ENCODE data around the gene TRNT1.

TRNT1 gene

DNA sequence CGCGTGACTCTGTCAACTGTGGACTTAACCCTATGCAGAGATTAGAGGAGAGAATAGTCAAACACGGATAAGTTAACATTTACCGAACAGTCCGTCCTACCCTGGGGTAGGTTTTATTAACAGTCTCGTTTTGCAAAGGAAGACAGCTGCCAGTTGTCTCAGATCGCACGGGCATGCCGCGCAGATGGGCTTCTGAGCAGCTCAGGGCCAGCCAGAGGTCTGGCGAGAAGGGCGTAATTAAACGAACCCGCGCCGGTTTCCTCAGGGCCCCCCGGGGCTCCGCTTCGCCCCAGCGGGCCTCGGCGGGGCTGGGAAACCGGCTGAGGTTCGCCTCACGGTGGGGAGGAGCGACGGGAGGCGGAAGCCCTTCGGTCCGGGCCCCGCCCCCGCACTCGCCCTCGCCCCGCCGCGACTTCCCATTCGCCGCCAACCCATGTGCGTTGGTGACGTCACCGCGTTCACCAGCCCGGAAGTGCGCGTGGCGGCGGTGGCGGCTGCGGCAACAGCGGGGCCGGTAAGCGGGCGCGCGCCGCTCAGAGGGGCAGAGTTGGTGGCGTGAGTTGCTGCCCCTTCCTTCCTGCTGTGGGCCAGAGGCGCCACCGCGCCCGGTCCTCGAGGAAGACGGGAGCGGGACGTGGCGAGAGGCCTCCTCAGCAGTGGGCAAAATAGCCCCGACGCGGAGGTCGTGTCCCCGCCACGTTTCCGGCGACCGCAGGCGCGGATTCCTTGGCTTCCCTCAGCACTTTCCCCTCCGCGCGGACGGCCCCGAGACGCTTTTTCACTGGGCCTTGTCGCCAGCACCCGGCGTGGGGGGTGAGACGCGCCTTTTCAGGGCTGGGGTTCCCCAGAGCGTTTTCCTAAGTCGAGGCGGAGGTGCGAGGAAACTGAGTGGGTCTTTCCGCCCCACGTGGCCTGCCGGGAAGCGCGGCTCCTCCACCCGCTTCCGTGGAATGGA, at the start of gene TRNT1:
TSS of gene TRNT1 (plus strand) at position 464 of the 955 bp plus-strand sequence. CDS start 2,101 bp downstream, outside the sequence.
- Histone ChIP-seq H3K4me3 (peak within 1 kb of the TSS; percentile 93), H3K9me3 (no peaks in the 10 kb centered on the region), H3K36me3 (replicated peaks) (peaks cover 28% of the 10 kb centered on the region), H3K27me3 (ENCODE audit: low read depth) (no peaks in the 10 kb centered on the region), H3K4me1 (no peaks in the 10 kb centered on the region; the same call in 1 of the 2 replicates)
- DNase-seq (ENCODE audit: low spot score in 2 of 2) = peak; percentile 84 to 96
- in situ Hi-C loops (cut with MboI; ENCODE audit: low sequenced_read_pairs) = no loop called here

DNA sequence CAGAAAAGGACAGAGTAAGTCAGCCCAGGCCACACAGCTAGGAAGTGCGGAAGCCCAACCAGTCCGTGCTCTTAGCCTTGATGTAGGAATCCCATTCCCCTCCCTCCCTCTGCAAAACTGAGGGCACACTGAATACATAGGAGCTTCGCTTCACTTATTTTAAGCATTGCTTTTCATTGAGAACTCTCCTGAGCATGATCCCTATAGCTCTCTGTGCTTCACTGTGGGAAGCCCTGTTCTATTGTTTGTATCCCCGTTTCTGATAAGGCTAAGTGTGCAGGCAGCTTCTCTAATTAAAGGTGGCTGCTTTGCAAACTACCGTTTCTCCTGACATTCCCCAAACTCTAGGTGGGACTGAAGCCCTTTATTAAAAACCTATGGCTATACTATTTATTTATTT, 46.4 kb upstream of the TRNT1 start:
- Histone ChIP-seq H3K4me3 (no peak overlapping the region), H3K27me3 (ENCODE audit: low read depth) (no peaks in the 10 kb centered on the region), H3K36me3 (replicated peaks) (no peaks in the 10 kb centered on the region), H3K9me3 (no peaks in the 10 kb centered on the region), H3K4me1 (no peaks in the 10 kb centered on the region)
- DNase-seq (ENCODE audit: low spot score in 2 of 2) = no peak
- in situ Hi-C loops (cut with MboI; ENCODE audit: low sequenced_read_pairs) = no loop called here

GRCh38 chr3:3081381-3082233, 45.1 kb upstream of the TRNT1 start:
- in situ Hi-C loops (cut with MboI; ENCODE audit: low sequenced_read_pairs) = no loop called here
- no peak for DNase-seq (ENCODE audit: low spot score in 2 of 2)
- Histone ChIP-seq H3K9me3 (no peaks in the 10 kb centered on the region), H3K27me3 (ENCODE audit: low read depth) (no peaks in the 10 kb centered on the region), H3K4me3 (no peak overlapping the region), H3K4me1 (no peaks in the 10 kb centered on the region), H3K36me3 (replicated peaks) (no peaks in the 10 kb centered on the region)

DNA sequence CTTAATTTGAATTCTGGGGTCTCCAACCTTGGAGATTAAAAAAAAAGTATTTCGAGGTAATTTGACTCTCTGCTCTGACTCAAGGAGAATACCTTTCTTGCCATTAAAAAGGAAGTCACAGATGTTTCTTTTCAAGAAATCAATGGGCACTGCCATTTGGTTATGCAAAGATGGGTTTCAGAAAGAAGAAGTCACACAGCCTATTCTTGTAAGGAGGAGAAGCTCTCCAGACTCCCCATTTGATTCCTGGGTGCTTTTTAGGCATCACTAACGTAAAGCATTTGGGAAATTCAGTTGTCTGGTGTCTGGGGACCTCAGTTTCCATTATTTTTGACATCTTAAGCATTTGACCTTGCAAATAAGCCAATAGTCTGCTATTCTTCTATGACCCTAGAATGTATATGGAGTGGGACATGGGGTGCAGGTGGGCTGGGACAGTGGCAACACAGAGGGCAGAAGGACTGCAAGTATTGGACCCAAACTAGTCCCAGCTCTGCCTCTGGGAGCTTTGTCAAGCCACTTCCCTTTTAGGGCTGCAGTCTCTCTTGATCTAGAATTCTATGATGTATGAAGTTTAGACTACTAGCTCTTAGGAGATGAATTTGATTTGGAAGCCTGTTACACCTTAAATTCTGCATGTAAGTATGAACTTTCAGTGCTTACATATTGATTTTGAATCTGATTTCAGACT, 44.4 kb upstream of the TRNT1 start:
- Histone ChIP-seq H3K27me3 (ENCODE audit: low read depth) (no peaks in the 10 kb centered on the region), H3K4me3 (no peak overlapping the region), H3K4me1 (no peaks in the 10 kb centered on the region), H3K9me3 (no peaks in the 10 kb centered on the region), H3K36me3 (replicated peaks) (no peaks in the 10 kb centered on the region)
- DNase-seq (ENCODE audit: low spot score in 2 of 2) = no peak
- in situ Hi-C loops (cut with MboI; ENCODE audit: low sequenced_read_pairs) = no loop called here

GRCh38 chr3:3084890-3085289, 41.9 kb upstream of the TRNT1 start:
- Histone ChIP-seq H3K4me3 (no peak overlapping the region), H3K27me3 (ENCODE audit: low read depth) (no peaks in the 10 kb centered on the region), H3K4me1 (no peaks in the 10 kb centered on the region), H3K9me3 (no peaks in the 10 kb centered on the region), H3K36me3 (replicated peaks) (no peaks in the 10 kb centered on the region)
- in situ Hi-C loops (cut with MboI; ENCODE audit: low sequenced_read_pairs) = no loop called here
- no peak for DNase-seq (ENCODE audit: low spot score in 2 of 2)

GRCh38 chr3:3085782-3086181, 41.0 kb upstream of the TRNT1 start:
- in situ Hi-C loops (cut with MboI; ENCODE audit: low sequenced_read_pairs) = no loop called here
- H3K27me3 ChIP-seq (ENCODE audit: low read depth) = no peaks in the 10 kb centered on the region
- H3K4me1 ChIP-seq = no peaks in the 10 kb centered on the region
- no peak overlapping the region for H3K4me3 ChIP-seq
- no peaks in the 10 kb centered on the region for H3K36me3 ChIP-seq (replicated peaks)
- DNase-seq (ENCODE audit: low spot score in 2 of 2) = no peak
- H3K9me3 ChIP-seq = no peaks in the 10 kb centered on the region

GRCh38 chr3:3086239-3086638, 40.5 kb upstream of the TRNT1 start:
- Histone ChIP-seq H3K4me3 (no peak overlapping the region), H3K27me3 (ENCODE audit: low read depth) (no peaks in the 10 kb centered on the region), H3K9me3 (no peaks in the 10 kb centered on the region), H3K4me1 (no peaks in the 10 kb centered on the region), H3K36me3 (replicated peaks) (no peaks in the 10 kb centered on the region)
- in situ Hi-C loops (cut with MboI; ENCODE audit: low sequenced_read_pairs) = no loop called here
- no peak for DNase-seq (ENCODE audit: low spot score in 2 of 2)

GRCh38 chr3:3087279-3087678, 39.5 kb upstream of the TRNT1 start:
- Histone ChIP-seq H3K36me3 (replicated peaks) (no peaks in the 10 kb centered on the region), H3K9me3 (no peaks in the 10 kb centered on the region), H3K4me1 (no peaks in the 10 kb centered on the region), H3K27me3 (ENCODE audit: low read depth) (no peaks in the 10 kb centered on the region), H3K4me3 (no peak overlapping the region)
- in situ Hi-C loops (cut with MboI; ENCODE audit: low sequenced_read_pairs) = no loop called here
- no peak for DNase-seq (ENCODE audit: low spot score in 2 of 2)

DNA sequence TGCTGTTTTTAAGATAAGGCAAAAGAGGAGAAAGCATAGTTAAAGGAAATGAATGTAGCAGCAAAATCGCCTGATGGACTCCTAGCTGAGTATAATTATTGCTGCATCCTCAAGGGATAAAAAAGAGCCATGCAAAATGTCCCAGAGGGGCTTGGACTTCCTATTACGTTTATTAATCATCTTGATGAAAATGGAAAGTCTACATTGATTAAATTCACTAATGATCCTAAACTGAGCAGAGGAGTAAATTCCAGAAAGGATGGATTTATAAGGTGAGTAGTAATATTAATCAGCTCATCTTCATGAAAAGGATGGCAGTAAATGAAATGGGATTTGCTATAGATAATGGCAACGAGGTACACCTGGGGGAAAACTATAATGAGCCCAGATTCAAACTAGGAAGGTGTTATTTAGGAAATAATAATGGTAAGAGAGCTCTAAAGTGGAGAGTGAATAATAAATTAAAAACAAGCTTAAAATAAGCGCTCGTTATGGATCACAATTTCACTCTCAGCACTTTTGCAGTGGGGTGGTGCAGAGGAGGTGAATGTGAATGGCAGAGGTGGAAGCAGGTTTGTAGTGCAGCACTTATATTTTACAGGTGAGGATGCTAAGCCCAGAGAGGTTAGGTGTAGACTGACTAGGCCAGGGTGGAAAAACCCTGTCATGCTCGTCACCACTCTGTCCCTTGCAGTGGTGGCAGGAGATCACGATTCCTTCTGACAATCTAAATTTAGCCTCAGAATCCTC, 38.8 kb upstream of the TRNT1 start:
- no peak for DNase-seq (ENCODE audit: low spot score in 2 of 2)
- H3K27me3 ChIP-seq (ENCODE audit: low read depth) = no peaks in the 10 kb centered on the region
- H3K4me3 ChIP-seq = no peak overlapping the region
- no peaks in the 10 kb centered on the region for H3K9me3 ChIP-seq
- no peaks in the 10 kb centered on the region for H3K4me1 ChIP-seq
- in situ Hi-C loops (cut with MboI; ENCODE audit: low sequenced_read_pairs) = no loop called here
- no peaks in the 10 kb centered on the region for H3K36me3 ChIP-seq (replicated peaks)

DNA sequence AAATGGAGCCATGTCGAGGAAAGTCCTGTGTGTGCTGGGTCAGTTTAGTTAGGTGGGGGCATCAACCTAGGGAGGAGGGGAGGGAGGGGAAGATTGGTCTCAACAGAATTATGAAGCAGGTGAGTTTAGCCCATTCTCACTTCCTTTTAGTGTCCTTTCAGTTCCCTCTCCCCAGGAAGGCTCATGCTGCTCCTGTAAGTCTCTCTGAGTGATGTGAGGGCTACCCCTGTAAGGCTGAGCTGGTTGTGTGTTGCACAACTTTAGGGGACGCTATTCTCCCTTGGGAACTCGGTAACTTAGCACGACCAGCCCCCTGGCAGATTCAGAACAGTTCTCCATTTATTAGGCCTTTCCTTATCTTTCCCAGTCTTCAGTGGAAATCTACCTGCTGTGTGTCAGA, 37.7 kb upstream of the TRNT1 start:
- Histone ChIP-seq H3K36me3 (replicated peaks) (no peaks in the 10 kb centered on the region), H3K9me3 (no peaks in the 10 kb centered on the region), H3K27me3 (ENCODE audit: low read depth) (no peaks in the 10 kb centered on the region), H3K4me3 (no peak overlapping the region), H3K4me1 (no peaks in the 10 kb centered on the region)
- no peak for DNase-seq (ENCODE audit: low spot score in 2 of 2)
- in situ Hi-C loops (cut with MboI; ENCODE audit: low sequenced_read_pairs) = no loop called here

DNA sequence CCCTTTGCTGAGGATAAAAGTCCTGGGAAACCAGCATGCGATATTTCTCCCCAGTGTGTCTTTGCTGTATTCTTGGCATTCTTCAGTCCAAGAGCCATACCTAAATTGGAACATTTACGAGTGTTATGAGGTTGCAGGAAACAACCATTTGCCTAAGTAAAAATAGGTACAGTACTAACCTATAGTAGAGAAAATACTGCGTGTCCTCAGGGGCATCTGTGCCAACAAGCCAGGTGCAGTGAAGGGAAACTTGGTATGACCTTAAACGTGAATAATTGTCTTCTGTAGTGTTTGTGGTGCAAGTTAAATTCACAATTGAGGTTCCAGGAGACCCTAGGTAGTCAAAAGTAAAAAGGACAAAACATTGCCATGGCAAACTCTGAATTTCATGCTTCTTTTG, 28.8 kb upstream of the TRNT1 start:
- no peak for DNase-seq (ENCODE audit: low spot score in 2 of 2)
- in situ Hi-C loops (cut with MboI; ENCODE audit: low sequenced_read_pairs) = no loop called here

GRCh38 chr3:3101660-3102458, 24.9 kb upstream of the TRNT1 start:
- in situ Hi-C loops (cut with MboI; ENCODE audit: low sequenced_read_pairs) = no loop called here
- H3K36me3 ChIP-seq (replicated peaks) = no peaks in the 10 kb centered on the region
- H3K4me1 ChIP-seq = no peaks in the 10 kb centered on the region
- no peaks in the 10 kb centered on the region for H3K9me3 ChIP-seq
- no peak overlapping the region for H3K4me3 ChIP-seq
- DNase-seq (ENCODE audit: low spot score in 2 of 2) = no peak
- H3K27me3 ChIP-seq (ENCODE audit: low read depth) = no peaks in the 10 kb centered on the region

More for the DNA sequence above, 28.8 kb upstream of the TRNT1 start:
- Histone ChIP-seq H3K27me3 (ENCODE audit: low read depth) (no peaks in the 10 kb centered on the region), H3K4me1 (no peaks in the 10 kb centered on the region), H3K9me3 (no peaks in the 10 kb centered on the region), H3K4me3 (no peak overlapping the region), H3K36me3 (replicated peaks) (no peaks in the 10 kb centered on the region)
